GM19099 (cell line): ENCODE measurements around the gene ERBB2.

ENCODE experiments used
- POLR2A ChIP-seq: IDR thresholded peaks from 3 replicates; pipeline ENCODE4 v1.6.1; 2011; ENCODE audit warnings: low read depth; ENCODE audit not compliant: insufficient read length; ENCODE audit errors: extremely low read depth

Gene ERBB2

GRCh38 chr17:39684369-39685192 lies 15.3 kb upstream of the ERBB2 start:
- TF ChIP-seq POLR2A = no peak

- no peak for TF ChIP-seq POLR2A
Observed at GRCh38 chr17:39687101-39687545, 12.7 kb upstream of the ERBB2 start.

- peak; percentile 88 for TF ChIP-seq POLR2A
Observed at GRCh38 chr17:39687546-39688474, 12.1 kb upstream of the ERBB2 start, which contains the start of gene PGAP3. TSS of gene PGAP3 (minus strand) at chr17:39688057. CDS start at chr17:39688014, 43 bp downstream.

GRCh38 chr17:39688475-39688835 lies 11.4 kb upstream of the ERBB2 start:
- TF ChIP-seq POLR2A = no peak

GRCh38 chr17:39688945-39689344 lies 10.9 kb upstream of the ERBB2 start:
- TF ChIP-seq POLR2A = no peak

- no peak for TF ChIP-seq POLR2A
Observed at GRCh38 chr17:39694593-39694992, 5.3 kb upstream of the ERBB2 start.

GRCh38 chr17:39695089-39695474 lies 4.8 kb upstream of the ERBB2 start:
- TF ChIP-seq POLR2A = no peak

- no peak for TF ChIP-seq POLR2A
Observed at GRCh38 chr17:39696731-39697130, 3.1 kb upstream of the ERBB2 start.

- TF ChIP-seq POLR2A = no peak
Observed at GRCh38 chr17:39697961-39698360, 1.9 kb upstream of the ERBB2 start.

- TF ChIP-seq POLR2A = no peak
Observed at GRCh38 chr17:39700148-39700987, 504 bp downstream of the ERBB2 start.

- TF ChIP-seq POLR2A = no peak
Observed at GRCh38 chr17:39701012-39701783, 1.3 kb downstream of the ERBB2 start.

- TF ChIP-seq POLR2A = no peak
Observed at GRCh38 chr17:39701784-39702422, 2.0 kb downstream of the ERBB2 start.
